Liver (tissue), 9 donors: Measurements from ENCODE around the gene HEPN1. TPM values are rescaled to one million over a fixed set of nuclear protein-coding genes. Genes with fewer than 3 reads are reported as not detected.

Source experiments
- DNase-seq: peaks from one replicate; pipeline ENCODE4 v3.0.0-alpha.2; 2017; ENCODE audit warnings: low spot score
- H3K27ac ChIP-seq, 2 donors: one replicate each; pipeline ENCODE4 v1.7.0; 2013; ENCODE audit warnings: inconsistent platforms in 2 of 2, low read length in 2 of 2, control low read depth in 1 of 2, low read depth in 1 of 2, mild to moderate bottlenecking in 1 of 2
- H3K27me3 ChIP-seq, 4 donors: one replicate each; pipeline versions ENCODE4 v1.6.1 to v1.7.0; 2013; ENCODE audit warnings: low read length in 3 of 4, inconsistent platforms in 1 of 4, mild to moderate bottlenecking in 1 of 4, moderate library complexity in 1 of 4; ENCODE audit not compliant: control insufficient read depth in 4 of 4, insufficient read depth in 4 of 4
- H3K36me3 ChIP-seq, 4 donors: one replicate each; pipeline versions ENCODE4 v1.6.1 to v1.7.0; 2013; ENCODE audit warnings: low read length in 3 of 4, mild to moderate bottlenecking in 3 of 4, low read depth in 1 of 4, moderate library complexity in 1 of 4; ENCODE audit not compliant: control insufficient read depth in 4 of 4, insufficient read depth in 3 of 4
- H3K4me1 ChIP-seq, 4 donors: one replicate each; pipeline versions ENCODE4 v1.6.1 to v1.7.0; 2013; ENCODE audit warnings: low read length in 3 of 4, mild to moderate bottlenecking in 3 of 4, moderate library complexity in 1 of 4; ENCODE audit not compliant: control insufficient read depth in 4 of 4, insufficient read depth in 4 of 4
- H3K4me3 ChIP-seq, 3 donors: one replicate each; pipeline versions ENCODE4 v1.6.1 to v1.7.0; 2013; ENCODE audit warnings: low read length in 3 of 3, control low read depth in 1 of 3, low read depth in 1 of 3, mild to moderate bottlenecking in 1 of 3
- H3K9ac ChIP-seq, 2 donors: one replicate each; pipeline ENCODE4 v1.7.0; 2013; ENCODE audit warnings: low read length in 2 of 2, mild to moderate bottlenecking in 2 of 2, moderate library complexity in 2 of 2, control low read depth in 1 of 2, low read depth in 1 of 2
- H3K9me3 ChIP-seq, 4 donors: one replicate each; pipeline versions ENCODE4 v1.6.1 to v1.7.0; 2013; ENCODE audit warnings: low read length in 3 of 4; ENCODE audit not compliant: control insufficient read depth in 4 of 4
- ATF3 ChIP-seq: IDR thresholded peaks from 2 replicates; pipeline ENCODE4 v1.6.1; 2016; ENCODE audit warnings: antibody characterized with exemption
- CTCF ChIP-seq: fragments of 150-350 bp; IDR thresholded peaks from 2 replicates; pipeline ENCODE4 v1.5.1; 2017; ENCODE audit warnings: improper control_type of control experiment, low read depth, low read length; ENCODE audit not compliant: missing input control
- EGR1 ChIP-seq, 2 donors: IDR thresholded peaks; 2 replicates each; pipeline ENCODE4 v1.6.1; 2016 to 2018; ENCODE audit warnings: antibody characterized with exemption in 2 of 2, low read depth in 2 of 2
- FOXA1 ChIP-seq: IDR thresholded peaks from 2 replicates; pipeline ENCODE4 v1.6.1; 2016; ENCODE audit warnings: antibody characterized with exemption
- FOXA2 ChIP-seq: IDR thresholded peaks from 2 replicates; pipeline ENCODE4 v1.6.1; 2016; ENCODE audit warnings: antibody characterized with exemption
- GABPA ChIP-seq, 2 donors: IDR thresholded peaks in 1 of 2; conservative IDR thresholded peaks in 1 of 2; 2 replicates each; pipeline ENCODE4 v1.6.1; 2016; ENCODE audit warnings: antibody characterized with exemption in 2 of 2, mild to moderate bottlenecking in 1 of 2, moderate library complexity in 1 of 2
- HNF4A ChIP-seq, 2 donors: conservative IDR thresholded peaks; 2 replicates each; pipeline ENCODE4 v1.6.1; 2016; ENCODE audit warnings: antibody characterized with exemption in 2 of 2, mild to moderate bottlenecking in 2 of 2
- HNF4G ChIP-seq: IDR thresholded peaks from 2 replicates; pipeline ENCODE4 v1.6.1; 2016; ENCODE audit warnings: antibody characterized with exemption
- JUND ChIP-seq, 2 donors: IDR thresholded peaks; 2 replicates each; pipeline ENCODE4 v1.6.1; 2016; ENCODE audit warnings: antibody characterized with exemption in 2 of 2
- NR2F2 ChIP-seq: IDR thresholded peaks from 2 replicates; pipeline ENCODE4 v1.6.1; 2016; ENCODE audit warnings: antibody characterized with exemption
- RAD21 ChIP-seq, 2 donors: IDR thresholded peaks; 2 replicates each; pipeline ENCODE4 v1.6.1; 2016; ENCODE audit warnings: antibody characterized with exemption in 2 of 2, mild to moderate bottlenecking in 2 of 2
- REST ChIP-seq: IDR thresholded peaks from 2 replicates; pipeline ENCODE4 v1.6.1; 2016; ENCODE audit warnings: antibody characterized with exemption, mild to moderate bottlenecking
- RXRA ChIP-seq, 2 donors: IDR thresholded peaks; 2 replicates each; pipeline ENCODE4 v1.6.1; 2017 to 2018; ENCODE audit warnings: antibody characterized with exemption in 2 of 2, mild to moderate bottlenecking in 1 of 2
- SP1 ChIP-seq: IDR thresholded peaks from 2 replicates; pipeline ENCODE4 v1.6.1; 2018; ENCODE audit warnings: antibody characterized with exemption, mild to moderate bottlenecking
- TAF1 ChIP-seq: conservative IDR thresholded peaks from 2 replicates; pipeline ENCODE4 v1.6.1; 2016; ENCODE audit warnings: antibody characterized with exemption, mild to moderate bottlenecking
- YY1 ChIP-seq: IDR thresholded peaks from 2 replicates; pipeline ENCODE4 v1.6.1; 2016; ENCODE audit warnings: antibody characterized with exemption, mild to moderate bottlenecking
- ZBTB33 ChIP-seq: IDR thresholded peaks from 2 replicates; pipeline ENCODE4 v1.6.1; 2016; ENCODE audit warnings: antibody characterized with exemption
- WGBS: extraction: QIAGEN DNeasy Blood & Tissue Kit; methylation state at CpG from one replicate; pipeline ENCODE4 v1.1.7; 2013; 5-methylcytosine and 5-hydroxymethylcytosine counted together
- polyA plus RNA-seq, 2 donors: library from polyadenylated mRNA; stranded (reverse) in 1 of 2; unstranded in 1 of 2; fragments of 200-250 nt in 1 of 2; fragments of >200 nt in 1 of 2; fragmentation: Nextera tagmentation in 1 of 2; extraction: Ambion mirVana in 1 of 2; gene quantifications; one replicate each; pipeline versions ENCODE4 v1.2.1 to v1.2.3, GENCODE V29; 2013 to 2015
- total RNA-seq, 2 donors: library from RNA; depleted of rRNA; stranded (reverse); fragments of >200 nt; gene quantifications; one replicate each; pipeline ENCODE4 v1.2.3, GENCODE V29; 2014
- TF ChIP-seq, protein P1 (sequence below): IDR thresholded peaks from 2 replicates; pipeline ENCODE4 v1.6.1; 2016; ENCODE audit warnings: antibody characterized with exemption
- donor health status: healthy.
- donor health status: healthy.
- donor health status: healthy.
- donor health status: healthy.
- donor health status: healthy.

Gene HEPN1
- total and polyA plus RNA-seq, 4 donors: 0.22 to 2.6 TPM; not detected in 2

DNA sequence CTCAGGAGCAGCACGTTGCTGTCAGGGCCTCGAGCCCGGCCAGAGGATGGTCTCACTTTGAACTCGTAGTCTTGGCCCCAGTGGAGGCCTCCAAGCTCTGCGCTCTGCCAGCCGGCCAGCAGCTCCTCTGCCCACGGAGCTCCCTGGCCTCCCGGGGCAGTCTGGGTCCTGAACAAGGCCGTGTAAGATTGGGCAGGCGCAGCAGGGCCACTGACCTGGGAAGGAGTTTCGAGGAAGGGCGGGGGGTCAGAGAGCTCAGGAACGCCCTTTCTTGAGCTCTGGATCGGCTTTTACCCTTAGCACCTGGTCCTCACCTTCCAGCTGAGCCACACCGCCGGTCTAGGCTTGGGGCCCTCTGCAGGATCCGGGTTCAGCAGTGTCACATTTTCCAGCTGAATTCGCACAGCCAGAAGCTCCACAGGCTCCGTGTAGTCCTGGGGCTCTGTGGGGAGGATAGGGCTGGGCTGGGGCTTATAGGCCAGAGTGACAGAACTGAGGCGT is 23.5 kb upstream of the HEPN1 start:
- TF ChIP-seq GABPA (IDR thresholded peaks at IDR 0.05 in 1 of 2, conservative IDR thresholded peaks at IDR 0.05 in 1 of 2): no peak
- no peak for TF ChIP-seq HNF4G
- TF ChIP-seq CTCF: no peak
- no peak for TF ChIP-seq JUND (IDR thresholded peaks at IDR 0.05)
- TF ChIP-seq REST: no peak
- TF ChIP-seq FOXA1: no peak
- TF ChIP-seq TAF1: no peak
- TF ChIP-seq RAD21 (IDR thresholded peaks at IDR 0.05): no peak
- TF ChIP-seq YY1: no peak
- TF ChIP-seq EGR1 (IDR thresholded peaks at IDR 0.05; ENCODE audit: low read depth in 2 of 2): no peak
- no peak for TF ChIP-seq FOXA2
- TF ChIP-seq SP1: no peak
- no peak for TF ChIP-seq NR2F2
- no peak for TF ChIP-seq HNF4A (conservative IDR thresholded peaks at IDR 0.05)
- no peak for TF ChIP-seq RXRA (IDR thresholded peaks at IDR 0.05)
- no peak for TF ChIP-seq ATF3
- TF ChIP-seq ZBTB33: no peak
- TF ChIP-seq, protein P1, sequence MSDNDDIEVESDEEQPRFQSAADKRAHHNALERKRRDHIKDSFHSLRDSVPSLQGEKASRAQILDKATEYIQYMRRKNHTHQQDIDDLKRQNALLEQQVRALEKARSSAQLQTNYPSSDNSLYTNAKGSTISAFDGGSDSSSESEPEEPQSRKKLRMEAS: no peak
- peak overlapping the region in 1 of 3 donors; percentile 13 for H3K4me3 ChIP-seq
- DNase-seq: no peak
- no peaks in the 10 kb centered on the region for H3K9me3 ChIP-seq
- H3K27ac ChIP-seq: no peak overlapping the region
- no peaks in the 10 kb centered on the region for H3K36me3 ChIP-seq
- 87% methylated on average over 20 of the region's 20 CpGs for WGBS
- peaks cover 0 to 9% (median 1%) of the 10 kb centered on the region in 4 donors for H3K4me1 ChIP-seq
- no peak overlapping the region for H3K9ac ChIP-seq
- peaks cover 0 to 2% (median 0%) of the 10 kb centered on the region in 4 donors for H3K27me3 ChIP-seq
